ENCODE data around the gene APPBP2. TPM values are rescaled to one million over a fixed set of nuclear protein-coding genes. Genes with fewer than 3 reads are reported as not detected.
"Not testable (repeated sequence)": the region's sequence is repeated elsewhere in the genome, so short reads cannot be mapped to it uniquely, and the experiment has no call there.

APPBP2 gene
- total RNA-seq, 1 donor from 2014 or later, result 27.8 TPM

DNA sequence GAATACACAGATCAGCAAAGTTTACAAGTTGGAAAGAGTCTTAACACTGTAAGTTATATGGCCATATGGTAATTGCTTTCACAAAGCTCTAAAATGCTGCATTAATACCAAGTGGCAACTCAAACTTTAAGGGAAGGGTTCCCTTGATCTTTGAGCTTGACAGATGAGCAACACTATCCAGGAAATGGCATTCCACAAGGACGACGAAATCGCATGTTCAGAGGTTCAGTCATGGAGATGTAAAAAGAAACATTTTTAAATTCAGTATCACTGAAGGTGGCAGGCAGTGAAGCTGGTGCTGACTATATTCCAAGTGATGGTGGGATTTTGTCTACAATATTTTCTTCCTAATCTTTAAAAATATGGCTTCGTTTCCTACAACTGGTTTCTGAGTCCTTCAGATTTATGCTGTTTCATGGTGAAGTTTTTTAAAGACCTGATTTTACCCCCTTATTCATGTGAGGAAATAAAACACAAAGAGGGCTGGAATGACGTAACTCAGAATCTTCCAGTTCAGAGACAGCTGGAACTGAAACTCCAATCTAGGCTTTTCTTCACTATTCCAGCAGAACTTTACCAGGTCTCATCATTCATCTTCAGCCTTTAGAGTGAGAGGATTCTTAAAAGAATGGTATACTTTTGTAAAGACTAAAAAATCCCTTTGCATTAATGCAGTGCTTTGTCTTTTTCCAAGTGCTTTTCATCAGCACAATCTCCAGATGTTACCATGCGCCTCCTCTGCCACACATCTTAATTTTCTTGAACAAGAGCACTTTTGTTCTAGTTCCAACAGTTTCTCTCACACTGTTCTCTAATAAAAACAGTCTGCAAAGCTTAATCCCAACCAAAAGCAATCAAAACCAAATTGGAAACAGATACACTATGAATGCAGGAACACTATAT is 83.5 kb downstream of the APPBP2 start:
- DNase-seq (ENCODE audit: extremely low read depth, low read depth, low spot score), result no peak

DNA sequence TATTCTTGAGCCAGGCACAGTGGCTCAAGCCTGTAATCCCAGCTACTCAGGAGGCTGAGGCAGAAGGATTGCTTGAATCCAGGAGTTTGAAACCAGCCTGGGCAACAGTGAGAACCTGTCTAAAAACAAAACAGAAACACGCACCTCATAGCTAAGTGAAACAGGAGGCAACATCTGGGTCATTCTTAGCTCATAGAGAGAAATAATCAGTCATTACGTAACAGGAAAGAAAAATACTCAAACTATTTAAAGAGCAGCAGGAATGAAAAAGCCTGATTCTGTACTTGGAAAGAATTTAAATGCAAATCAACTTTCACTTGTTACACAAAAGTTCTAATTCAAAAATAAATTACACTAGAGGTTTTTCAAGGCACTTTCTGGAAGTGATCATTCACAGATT is 86.5 kb downstream of the APPBP2 start:
- no peak for DNase-seq (ENCODE audit: extremely low read depth, low read depth, low spot score)

DNA sequence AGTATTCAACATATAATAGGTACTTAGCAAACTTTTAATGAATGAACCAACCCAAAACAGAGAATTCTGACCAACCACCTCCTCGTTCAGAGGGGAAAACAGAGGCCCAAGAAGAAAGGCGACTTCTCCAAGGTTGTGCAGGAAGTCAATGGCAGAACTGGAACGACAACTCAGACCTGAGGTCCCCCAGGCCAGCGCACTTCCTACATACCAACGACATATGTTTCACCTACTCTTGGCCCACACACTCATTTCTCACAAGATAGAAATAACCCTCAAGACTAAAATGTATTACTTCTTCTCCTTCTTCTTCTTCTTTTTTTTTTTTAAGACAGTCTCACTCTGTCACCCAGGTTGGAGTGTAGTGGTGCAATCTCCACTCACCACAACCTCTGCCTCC is 89.4 kb downstream of the APPBP2 start:
- no peak for DNase-seq (ENCODE audit: extremely low read depth, low read depth, low spot score)

DNA sequence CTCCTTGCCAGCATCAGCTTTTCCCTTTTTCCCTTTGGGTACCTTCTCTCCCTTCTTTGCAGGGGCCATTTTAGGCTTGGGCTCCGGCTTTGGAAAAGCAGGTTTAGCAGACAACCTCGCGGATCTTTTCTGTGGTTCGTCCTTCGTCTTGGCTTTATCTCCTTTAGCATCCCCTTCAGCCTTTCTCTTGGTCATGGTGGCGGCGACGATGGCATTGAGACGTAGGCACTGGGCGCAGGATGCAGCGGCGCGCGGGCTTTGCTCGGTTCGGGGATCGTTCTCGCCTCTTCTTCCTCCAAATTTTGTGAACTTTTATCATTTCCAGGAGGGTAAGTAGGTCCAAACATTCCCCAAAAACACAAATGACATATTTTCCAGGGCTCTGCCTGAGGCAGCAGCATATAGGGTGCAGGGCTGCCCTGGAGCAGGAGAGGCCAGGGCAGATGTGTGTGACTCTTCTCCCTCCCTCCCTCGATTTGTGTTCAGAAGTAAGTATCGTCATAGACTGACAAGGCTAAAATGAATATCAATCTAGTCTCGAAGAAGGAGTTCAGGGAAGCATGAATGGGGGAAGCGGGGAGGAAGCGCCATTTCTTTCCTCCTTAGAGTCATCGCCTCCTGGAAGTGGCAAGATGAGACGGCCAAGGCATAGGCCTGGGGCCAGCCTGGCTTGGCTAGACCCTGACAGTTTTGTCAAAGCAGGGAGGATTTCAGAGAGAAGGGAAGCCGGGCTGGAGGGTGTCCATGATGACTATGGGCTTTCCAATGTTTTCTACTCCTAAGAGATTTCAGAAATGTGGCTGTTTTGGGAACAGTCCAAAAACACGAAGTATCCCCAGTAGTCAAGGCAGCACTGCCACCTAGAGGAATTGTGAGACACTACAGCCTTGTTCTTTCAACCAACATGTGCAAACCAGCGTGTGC is 90.5 kb downstream of the APPBP2 start:
- DNase-seq (ENCODE audit: extremely low read depth, low read depth, low spot score), result peak; percentile 64

DNA sequence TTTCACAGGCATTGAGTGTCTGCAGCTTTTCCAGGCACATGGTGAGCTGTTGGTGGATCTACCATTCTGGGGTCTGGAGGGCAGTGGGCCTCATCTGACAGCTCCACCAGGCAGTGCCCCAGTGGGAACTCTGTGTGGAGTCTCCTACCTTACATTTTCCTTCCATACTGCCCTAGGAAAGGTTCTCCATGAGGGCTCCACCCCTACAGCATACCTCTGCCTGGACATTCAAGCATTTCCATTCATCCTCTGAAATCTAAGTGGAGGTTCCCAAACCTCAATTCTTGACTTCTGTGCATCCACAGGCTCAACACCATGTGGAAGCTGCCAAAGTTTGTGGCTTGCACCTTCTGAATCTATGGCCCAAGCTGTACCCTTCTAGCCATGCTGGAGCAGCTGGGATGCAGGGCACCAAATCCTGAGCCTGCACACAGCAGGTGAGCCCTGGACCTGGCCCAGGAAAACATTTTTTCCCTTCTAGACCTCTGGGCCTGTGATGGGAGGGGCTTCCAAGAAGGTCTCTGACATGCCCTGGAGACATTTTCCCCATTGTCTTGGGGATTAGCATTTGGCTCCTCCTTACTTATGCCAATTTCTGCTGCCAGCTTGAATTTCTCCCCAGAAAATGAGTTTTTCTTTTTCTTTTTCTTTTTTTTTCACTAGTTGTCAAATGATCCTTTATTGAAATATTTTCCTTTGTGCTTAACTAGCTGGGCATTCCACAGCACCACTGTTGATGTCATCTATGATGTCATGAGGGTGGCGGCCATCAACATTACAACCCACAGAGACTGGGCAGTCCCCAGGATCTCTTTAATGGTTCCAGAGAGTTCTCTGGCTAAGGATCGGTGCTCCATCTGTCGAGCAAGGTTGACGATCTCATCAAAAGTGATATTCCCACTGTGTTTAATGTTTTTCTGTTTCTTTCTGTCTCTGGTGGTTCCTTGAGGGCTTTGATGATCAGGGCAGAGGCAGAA is 92.7 kb downstream of the APPBP2 start:
- DNase-seq (ENCODE audit: extremely low read depth, low read depth, low spot score), result not testable (repeated sequence)

DNA sequence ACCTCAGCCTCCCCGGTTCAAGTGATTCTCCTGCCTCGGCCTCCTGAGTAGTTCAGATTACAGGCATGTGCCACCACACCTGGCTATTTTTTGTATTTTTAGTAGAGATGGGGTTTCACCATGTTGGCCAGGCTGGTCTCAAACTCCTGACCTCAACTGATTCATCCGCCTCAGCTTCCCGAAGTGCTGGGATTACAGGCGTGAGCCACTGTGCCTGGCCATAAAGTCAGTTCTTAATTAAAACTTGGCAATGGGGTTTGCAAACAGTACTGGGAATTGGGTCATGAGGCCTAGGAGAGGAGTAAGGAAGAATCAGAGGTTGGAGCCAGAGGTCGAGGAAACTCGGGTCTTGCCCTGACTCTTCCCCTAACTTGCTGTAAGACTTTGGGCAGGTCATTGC is 95.5 kb downstream of the APPBP2 start:
- DNase-seq (ENCODE audit: extremely low read depth, low read depth, low spot score), result not testable (repeated sequence)

DNA sequence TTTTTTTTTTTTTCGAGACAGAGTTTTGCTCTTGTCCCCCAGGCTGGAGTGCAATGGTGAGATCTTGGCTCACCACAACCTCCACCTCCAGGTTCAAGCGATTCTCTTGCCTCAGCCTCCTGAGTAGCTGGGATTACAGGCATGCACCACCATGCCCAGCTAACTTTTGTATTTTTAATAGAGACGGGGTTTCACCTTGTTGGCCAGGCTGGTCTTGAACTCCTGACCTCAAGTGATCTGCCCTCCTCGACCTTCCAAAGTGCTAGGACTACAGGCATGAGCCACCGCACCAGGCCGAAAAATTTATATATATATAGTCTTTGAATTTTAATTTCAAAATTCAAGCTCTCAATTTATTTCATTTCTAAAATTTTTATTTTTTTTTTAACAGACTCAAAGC is 97.6 kb downstream of the APPBP2 start:
- not testable (repeated sequence) for DNase-seq (ENCODE audit: extremely low read depth, low read depth, low spot score)

DNA sequence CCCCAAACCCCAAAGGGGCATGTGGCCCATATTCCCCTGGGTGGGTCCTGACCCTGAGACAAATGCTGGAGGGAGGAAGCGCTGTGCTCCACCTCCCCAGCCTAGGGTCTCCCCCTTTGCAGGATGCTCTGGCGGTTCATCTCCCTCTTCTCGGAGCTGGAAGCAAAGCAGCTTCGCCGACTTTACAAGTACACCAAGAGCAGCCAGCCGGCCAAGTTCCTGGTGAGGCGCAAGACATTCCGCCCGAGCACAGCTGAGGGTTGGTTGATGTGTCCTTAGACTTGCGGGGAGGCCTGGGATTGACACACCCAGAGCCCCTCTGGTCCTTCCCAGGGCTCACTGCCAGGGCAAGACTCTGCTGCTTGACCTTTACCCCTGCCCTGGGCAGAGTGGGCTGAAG is 99.4 kb downstream of the APPBP2 start:
- no peak for DNase-seq (ENCODE audit: extremely low read depth, low read depth, low spot score)

DNA sequence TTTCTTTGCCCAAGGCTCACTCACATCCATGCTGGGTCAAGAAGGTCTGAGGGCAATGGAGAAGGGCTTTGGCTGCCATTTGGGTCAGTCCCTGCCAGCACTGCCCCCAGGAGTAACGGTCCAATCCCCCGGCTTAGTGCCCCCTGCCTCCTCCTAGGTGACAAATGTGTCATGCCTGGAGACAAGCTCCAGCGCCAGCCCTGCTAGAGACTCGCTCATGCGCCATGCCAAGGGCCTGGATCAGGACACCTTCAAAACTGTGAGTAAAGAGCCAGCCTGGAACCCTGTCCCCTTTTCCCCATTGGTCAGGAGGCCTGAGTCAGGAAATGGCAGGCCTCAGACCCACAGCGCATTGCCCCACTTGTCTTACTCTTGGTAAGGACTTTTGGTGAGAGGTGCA is 100.4 kb downstream of the APPBP2 start:
- DNase-seq (ENCODE audit: extremely low read depth, low read depth, low spot score), result no peak

DNA sequence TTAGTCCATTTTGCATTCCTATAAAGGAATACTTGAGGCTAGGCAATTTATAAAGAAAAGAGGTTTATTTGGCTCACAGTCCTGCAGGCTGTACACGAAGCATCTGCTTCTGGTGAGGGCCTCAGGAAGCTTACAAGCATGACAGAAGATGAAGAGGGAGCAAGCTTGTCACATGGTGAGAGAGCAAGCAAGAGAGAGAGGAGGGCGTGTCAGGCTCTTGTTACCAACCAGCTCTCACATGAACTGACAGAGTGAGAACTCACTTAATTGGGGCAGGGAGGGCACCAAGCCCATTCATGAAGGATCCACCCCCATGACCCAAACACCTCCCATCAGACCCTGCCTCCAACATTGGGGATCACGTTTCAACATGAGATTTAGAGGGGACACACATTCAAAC is 102.2 kb downstream of the APPBP2 start:
- DNase-seq (ENCODE audit: extremely low read depth, low read depth, low spot score), result no peak

DNA sequence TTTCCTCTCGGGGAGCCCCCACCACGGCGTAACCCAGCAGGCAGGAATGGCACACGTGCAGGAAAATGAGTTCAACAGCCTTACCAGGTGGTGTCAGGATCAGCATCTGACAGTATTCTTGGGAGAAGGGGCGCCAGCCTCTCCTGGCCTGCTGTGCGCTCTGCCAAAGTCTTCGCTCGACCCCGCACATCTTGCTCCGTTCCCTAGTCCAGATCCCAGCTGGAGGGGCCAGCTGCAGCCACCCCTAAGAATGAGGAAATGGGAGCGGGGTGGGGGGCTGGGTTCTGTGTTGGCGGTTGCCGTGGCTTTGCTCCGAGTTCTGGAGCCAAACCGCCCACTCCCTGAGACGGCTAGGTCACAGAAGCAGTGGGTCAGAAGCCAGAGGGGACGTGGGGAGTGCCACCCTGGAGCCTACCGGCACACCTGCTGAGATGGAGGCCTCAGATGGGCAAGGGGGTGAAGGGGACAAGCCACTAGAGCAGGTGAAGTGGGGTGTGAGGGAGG is 103.8 kb downstream of the APPBP2 start, which contains the start of gene CHCT1:
CHCT1 (plus strand) TSS at position 328 of the 504 bp plus-strand sequence; CDS start at position 432, 104 bp downstream.
- no peak for DNase-seq (ENCODE audit: extremely low read depth, low read depth, low spot score)

DNA sequence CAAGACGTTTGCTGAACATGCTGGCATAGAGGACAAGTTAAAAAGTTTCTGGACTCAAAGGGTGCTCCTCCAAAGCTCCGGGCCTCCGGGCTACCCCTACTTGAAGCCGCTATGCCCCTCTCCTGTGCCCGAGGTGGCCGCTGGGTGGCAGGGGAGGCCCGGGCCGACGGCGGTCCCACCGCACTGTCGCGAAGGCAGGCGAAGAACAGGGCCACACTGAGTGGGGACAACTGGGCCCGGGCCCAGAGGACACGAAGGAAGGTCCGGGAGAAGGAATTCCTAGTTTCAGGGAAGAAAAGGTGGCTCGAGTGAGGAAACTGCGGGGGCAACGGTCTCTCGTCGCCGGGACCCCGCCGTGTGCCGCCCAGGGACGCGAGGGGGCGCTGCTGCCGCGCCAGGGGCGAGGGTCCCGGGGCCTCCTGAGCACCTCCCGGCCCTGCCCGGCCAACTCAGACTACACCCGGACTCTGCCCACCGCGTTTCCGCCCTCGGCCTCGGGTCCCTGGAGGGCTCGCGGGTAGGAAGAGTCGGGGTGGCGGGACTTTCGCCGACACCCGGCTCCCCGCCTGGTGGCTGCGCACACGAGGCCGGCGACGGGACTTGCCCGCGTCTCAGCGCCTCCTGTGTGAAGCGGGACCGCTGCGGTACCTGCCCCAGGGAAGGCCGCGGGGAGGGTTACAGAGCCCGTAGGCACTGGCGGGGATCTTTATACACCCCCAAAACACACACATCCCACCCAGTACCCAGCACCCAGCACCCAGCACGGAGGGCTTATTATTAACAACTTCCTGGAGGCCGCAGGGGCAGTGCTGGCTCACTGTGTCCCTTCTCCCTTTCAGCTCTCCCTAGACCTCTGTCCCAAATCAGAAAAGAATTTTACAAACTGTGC is 104.5 kb downstream of the APPBP2 start:
- no peak for DNase-seq (ENCODE audit: extremely low read depth, low read depth, low spot score)

DNA sequence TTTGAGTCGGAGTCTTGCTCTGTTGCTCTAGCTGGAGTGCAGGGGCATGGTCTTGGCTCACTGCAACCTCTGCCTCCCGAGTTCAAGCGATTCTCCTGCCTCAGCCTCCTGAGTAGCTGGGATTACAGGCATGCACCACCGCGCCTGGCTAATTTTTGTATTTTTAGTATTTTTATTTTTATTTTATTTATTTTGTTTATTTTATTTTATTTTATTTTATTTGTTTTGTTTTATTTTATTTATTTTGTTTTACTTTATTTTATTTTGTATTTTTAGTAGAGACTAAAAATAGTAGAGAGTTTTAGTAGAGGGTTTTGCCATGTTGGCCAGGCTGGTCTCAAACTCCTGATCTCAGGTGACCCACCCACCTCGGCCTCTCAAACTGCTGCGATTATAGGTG is 106.2 kb downstream of the APPBP2 start:
- not testable (repeated sequence) for DNase-seq (ENCODE audit: extremely low read depth, low read depth, low spot score)

DNA sequence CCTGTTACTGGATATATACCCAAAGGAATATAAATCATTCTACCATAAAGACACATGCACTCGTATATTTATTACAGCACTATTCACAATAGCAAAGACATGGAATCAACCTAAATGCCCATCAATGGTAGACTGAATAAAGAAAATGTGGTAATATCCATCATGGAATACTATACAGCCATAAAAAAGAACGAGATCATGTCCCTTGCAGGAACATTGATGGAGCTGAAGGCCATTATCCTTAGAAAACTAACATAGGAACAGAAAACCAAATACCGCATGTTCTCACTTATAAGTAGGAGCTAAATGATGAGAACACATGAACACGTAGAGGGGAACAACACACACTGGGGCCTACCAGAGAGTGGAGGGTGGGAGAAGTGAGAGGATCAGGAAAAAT is 107.0 kb downstream of the APPBP2 start:
- not testable (repeated sequence) for DNase-seq (ENCODE audit: extremely low read depth, low read depth, low spot score)

DNA sequence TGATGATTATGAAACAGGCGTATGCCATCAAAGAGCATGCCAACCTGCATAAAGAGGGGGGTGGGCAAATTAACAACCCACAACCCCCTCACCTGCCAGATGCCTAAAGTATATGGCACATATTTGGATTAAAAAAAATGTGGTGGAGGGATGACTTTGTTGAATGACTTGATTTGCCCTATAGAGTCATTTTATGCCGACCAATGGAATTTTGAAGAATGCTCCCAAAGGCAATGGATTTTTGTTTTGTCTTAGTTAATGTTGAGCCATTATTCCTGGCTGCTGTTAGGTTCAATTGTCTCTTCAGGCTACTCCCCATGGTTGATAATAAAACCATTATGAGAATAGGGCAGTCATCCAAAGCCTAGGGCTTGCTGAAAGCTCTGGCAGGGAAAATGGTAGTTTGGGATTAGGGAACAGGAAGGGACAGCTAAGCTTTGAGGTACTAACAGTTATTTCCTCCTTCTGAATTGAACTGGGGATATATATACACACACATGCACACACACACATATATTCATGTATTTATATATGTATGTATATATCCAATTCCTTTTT is 109.6 kb downstream of the APPBP2 start:
- DNase-seq (ENCODE audit: extremely low read depth, low read depth, low spot score), result no peak

DNA sequence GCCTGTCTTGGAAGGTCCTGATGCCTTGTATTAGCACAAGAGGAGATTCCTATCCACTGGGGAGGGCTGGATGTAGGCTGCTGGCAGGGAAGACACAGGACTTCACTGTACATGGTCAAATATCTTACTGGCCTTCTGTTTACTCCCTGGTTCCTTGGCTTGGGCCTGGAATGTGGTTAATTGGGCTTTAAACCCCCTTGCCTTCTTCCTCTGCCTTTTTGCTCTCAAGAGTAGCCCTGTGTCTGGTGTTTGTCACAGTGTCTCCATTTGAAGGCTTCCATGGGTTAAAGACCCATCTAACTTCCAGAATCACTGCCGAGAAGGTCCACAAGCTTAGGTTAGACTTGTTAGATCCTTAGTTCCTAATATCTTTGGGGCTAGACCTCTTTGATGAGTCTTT is 110.9 kb downstream of the APPBP2 start:
- DNase-seq (ENCODE audit: extremely low read depth, low read depth, low spot score), result no peak

DNA sequence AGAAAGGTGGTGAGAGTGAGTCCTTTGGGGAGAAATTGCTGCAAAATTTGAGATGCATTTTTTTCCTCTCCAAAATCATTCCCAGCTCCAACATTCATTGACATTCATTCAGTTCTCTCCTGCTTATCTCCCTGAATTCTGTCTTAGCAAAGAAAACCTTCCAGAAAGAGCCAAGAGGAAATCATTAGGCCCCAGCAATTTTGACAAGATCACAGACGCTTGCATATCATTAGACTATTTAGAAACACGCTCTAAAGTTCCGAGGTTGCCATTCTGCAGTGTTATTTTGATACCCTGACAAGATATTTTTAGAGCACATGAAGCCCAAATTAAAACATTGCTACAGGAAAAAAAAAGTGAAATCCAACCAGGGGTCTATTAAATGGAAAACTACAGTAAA is 113.3 kb downstream of the APPBP2 start:
- no peak for DNase-seq (ENCODE audit: extremely low read depth, low read depth, low spot score)

DNA sequence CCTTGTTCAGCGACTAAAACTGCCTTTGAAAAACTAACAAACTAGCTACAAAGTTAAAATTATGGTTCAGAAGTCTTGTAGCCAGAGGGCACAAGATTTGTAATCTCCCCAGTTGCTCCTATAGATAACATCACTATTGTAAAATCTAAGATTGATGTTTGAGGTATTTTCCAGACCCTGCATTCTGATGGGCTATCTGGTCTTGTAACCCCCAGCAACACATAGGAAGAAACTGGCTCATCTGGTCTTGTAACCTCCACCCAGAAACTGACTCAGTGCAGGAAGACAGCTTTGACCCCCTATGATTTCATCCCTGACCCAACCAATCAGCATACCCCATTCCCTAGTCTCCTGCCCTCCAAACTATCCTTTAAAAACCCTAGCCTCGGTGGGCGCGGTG is 116.0 kb downstream of the APPBP2 start:
- DNase-seq (ENCODE audit: extremely low read depth, low read depth, low spot score), result no peak

DNA sequence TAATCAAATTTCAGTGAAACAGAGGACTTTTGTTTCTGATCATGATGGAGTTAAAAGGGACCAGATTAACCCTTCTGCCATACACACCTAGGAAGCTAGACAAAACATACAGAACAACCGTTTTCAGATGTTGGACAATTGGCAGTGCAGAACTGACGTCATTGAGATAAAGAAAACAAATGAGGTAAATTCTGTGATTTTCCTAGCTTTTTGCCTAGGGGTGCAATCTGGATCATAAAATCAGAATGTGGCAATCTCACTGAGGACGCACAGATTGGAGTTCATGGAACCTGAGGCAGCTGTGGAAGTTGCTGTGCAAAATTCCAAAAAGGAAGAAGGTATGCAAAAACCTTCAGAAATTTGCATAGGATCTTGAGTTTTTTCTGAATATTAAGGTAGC is 119.2 kb downstream of the APPBP2 start:
- no peak for DNase-seq (ENCODE audit: extremely low read depth, low read depth, low spot score)
